ENCODE results near the gene SHOC2. TPM values are rescaled to one million over a fixed set of nuclear protein-coding genes. Genes with fewer than 3 reads are reported as not detected.

SHOC2 gene
- total RNA-seq, 1 donor from 2014 or later: 47.9 TPM

DNA sequence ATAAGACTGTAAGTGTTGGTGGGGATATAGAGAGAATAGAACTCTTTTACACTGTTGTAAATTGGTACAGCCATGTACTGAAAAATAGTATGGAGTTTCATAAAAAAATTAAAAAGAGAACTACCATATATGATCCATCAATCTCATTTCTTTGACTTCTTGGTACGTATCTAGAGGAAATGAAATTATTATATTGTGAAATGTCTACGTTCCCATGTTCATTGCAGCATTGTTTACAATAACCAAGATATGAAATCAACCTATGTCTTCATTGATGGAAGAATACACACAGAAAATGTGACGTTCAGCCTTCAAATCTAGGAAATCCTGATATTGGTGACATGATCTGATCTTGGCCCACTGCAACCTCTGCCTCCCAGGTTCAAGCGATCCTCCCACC, 32.0 kb downstream of the SHOC2 start:
- TF ChIP-seq, protein P1, sequence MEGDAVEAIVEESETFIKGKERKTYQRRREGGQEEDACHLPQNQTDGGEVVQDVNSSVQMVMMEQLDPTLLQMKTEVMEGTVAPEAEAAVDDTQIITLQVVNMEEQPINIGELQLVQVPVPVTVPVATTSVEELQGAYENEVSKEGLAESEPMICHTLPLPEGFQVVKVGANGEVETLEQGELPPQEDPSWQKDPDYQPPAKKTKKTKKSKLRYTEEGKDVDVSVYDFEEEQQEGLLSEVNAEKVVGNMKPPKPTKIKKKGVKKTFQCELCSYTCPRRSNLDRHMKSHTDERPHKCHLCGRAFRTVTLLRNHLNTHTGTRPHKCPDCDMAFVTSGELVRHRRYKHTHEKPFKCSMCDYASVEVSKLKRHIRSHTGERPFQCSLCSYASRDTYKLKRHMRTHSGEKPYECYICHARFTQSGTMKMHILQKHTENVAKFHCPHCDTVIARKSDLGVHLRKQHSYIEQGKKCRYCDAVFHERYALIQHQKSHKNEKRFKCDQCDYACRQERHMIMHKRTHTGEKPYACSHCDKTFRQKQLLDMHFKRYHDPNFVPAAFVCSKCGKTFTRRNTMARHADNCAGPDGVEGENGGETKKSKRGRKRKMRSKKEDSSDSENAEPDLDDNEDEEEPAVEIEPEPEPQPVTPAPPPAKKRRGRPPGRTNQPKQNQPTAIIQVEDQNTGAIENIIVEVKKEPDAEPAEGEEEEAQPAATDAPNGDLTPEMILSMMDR (IDR thresholded peaks at IDR 0.05; ENCODE audit: borderline replicate concordance): no peak
- intact Hi-C loops (cut with micrococcal nuclease): no loop called here
- Histone ChIP-seq H3K4me3 (no peak overlapping the region), H3K27me3 (ENCODE audit: low read depth) (no peaks in the 10 kb centered on the region), H3K27ac (replicated peaks) (no peak overlapping the region), H3K4me1 (peaks cover 9% of the 10 kb centered on the region), H3K9me3 (replicated peaks) (no peaks in the 10 kb centered on the region), H3K36me3 (peaks cover 6% of the 10 kb centered on the region)
- no peak for DNase-seq

DNA sequence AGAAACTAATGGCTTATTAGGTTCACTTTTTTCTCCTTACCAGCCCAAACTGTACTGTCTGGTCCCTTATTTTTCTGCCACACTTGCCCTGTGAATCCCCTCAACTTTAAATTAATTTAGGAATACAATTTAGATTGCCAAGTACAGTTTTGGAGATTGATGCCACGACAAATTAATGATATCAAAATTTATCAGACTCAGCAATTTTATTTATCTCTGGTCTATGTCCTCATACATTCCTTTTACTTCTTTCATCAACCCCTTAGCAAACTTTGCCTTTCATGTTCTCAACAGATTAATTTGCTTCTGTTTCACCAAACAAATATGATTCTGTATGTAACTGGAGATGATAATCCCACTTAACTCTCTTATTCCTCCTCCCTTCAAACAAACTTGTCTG, 38.2 kb downstream of the SHOC2 start:
- intact Hi-C loops (cut with micrococcal nuclease): no loop called here
- H3K4me3 ChIP-seq: no peak overlapping the region
- H3K27me3 ChIP-seq (ENCODE audit: low read depth): no peaks in the 10 kb centered on the region
- TF ChIP-seq, protein P1 (IDR thresholded peaks at IDR 0.05; ENCODE audit: borderline replicate concordance): no peak
- H3K27ac ChIP-seq (replicated peaks): no peak overlapping the region
- peaks cover 1% of the 10 kb centered on the region for H3K36me3 ChIP-seq
- H3K9me3 ChIP-seq (replicated peaks): no peaks in the 10 kb centered on the region
- no peak for DNase-seq
- H3K4me1 ChIP-seq: peaks cover 49% of the 10 kb centered on the region

DNA sequence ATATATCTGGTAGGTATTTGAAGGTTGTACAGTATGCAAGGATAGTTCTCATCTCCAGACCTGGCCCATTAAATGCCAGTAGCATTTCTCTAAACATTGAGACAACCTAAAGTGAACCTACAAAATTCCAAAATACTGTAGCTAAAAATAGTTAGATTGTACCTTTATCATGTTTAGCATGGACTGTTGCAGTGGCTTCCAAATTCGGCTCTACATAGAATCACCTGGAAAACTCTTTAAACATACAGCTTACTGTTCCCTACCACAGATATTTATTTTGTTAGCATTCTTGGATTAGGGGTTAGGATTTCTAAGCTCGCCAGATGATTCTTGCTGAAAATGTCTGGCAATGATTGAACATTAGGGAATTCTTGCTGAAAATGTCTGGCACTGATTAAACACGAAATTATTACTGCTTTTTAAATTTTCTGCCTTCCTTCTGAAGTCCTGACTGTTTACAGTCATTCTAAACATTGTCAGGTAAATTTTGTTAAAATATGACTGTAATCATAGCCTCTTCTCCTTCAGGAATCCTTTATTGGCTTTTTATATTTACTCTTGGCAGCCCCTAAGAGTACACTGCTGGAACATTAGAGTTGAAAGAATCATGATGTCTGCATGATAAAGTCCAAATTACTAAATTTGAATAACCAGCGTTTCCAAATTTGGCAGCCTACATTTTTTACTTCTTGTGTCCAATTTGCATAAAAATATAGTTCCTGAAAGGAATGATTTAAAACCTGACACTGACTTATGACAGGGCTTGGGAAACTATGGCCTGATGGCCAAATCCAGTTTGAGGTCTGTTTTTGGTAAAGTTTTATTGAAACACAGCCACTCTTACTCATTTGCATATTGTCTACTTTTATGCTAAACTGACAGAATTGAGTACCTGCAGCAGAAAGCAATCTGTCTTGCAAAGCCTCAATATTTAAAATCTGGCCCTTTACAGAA, 40.3 kb downstream of the SHOC2 start:
- intact Hi-C loops (cut with micrococcal nuclease): no loop called here
- Histone ChIP-seq H3K4me1 (peaks cover 61% of the 10 kb centered on the region), H3K27ac (replicated peaks) (peak overlapping the region; percentile 58)

DNA sequence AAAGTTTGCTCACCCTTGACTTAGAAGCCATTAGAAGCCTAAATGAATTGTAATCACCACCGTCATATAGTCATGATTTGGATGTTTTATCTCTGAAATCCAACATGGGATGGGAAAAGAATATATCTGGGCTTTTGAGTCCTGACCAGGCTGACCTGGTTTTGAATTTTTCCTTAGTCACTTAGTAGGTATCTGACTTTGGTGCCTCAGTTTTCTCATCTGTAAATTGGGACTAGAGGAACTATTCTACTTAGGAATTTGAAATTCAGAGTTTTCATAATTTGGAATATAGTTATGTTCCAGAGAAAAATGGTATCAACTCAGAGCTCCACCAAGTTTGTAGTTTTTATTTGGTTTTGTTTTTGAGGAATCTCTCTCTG, 40.9 kb downstream of the SHOC2 start:
- Histone ChIP-seq H3K4me3 (no peak overlapping the region), H3K9me3 (replicated peaks) (no peaks in the 10 kb centered on the region), H3K27ac (replicated peaks) (peak overlapping the region; percentile 58), H3K27me3 (ENCODE audit: low read depth) (no peaks in the 10 kb centered on the region), H3K4me1 (peaks cover 62% of the 10 kb centered on the region), H3K36me3 (no peaks in the 10 kb centered on the region)
- DNase-seq: no peak
- intact Hi-C loops (cut with micrococcal nuclease): no loop called here
- TF ChIP-seq, protein P1 (IDR thresholded peaks at IDR 0.05; ENCODE audit: borderline replicate concordance): no peak

More for the DNA sequence above, 40.3 kb downstream of the SHOC2 start:
- Histone ChIP-seq H3K9me3 (replicated peaks) (no peaks in the 10 kb centered on the region), H3K4me3 (peak overlapping the region; percentile 3), H3K27me3 (ENCODE audit: low read depth) (no peaks in the 10 kb centered on the region), H3K36me3 (no peaks in the 10 kb centered on the region)
- TF ChIP-seq, protein P1 (IDR thresholded peaks at IDR 0.05; ENCODE audit: borderline replicate concordance): no peak
- no peak for DNase-seq

DNA sequence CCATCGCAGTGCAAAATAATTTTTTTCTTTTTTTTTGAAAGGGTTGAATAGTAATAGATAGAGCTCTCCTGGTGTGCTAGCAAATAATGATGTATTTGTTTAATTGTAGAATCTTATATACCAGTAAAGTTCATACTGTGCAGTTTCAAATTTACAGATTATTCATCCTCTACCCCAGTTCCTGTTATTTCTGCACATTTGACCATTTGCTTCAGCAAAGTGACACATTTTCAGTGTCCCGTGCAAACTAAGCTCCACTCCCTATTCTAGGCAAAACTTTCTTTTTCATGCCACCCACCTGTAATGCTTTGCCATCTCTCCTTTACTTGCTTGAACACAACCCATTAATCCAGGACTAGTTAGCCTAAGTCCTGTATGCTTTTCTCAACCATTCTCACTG, 43.0 kb downstream of the SHOC2 start:
- Histone ChIP-seq H3K4me3 (no peak overlapping the region), H3K27ac (replicated peaks) (no peak overlapping the region), H3K4me1 (peaks cover 72% of the 10 kb centered on the region), H3K9me3 (replicated peaks) (no peaks in the 10 kb centered on the region), H3K36me3 (no peaks in the 10 kb centered on the region), H3K27me3 (ENCODE audit: low read depth) (no peaks in the 10 kb centered on the region)
- TF ChIP-seq, protein P1 (IDR thresholded peaks at IDR 0.05; ENCODE audit: borderline replicate concordance): no peak
- DNase-seq: no peak
- intact Hi-C loops (cut with micrococcal nuclease): no loop called here
